ENCODE measurements around the gene AGPAT2. TPM values are rescaled to one million over a fixed set of nuclear protein-coding genes. Genes with fewer than 3 reads are reported as not detected.
"Not testable (repeated sequence)": the region's sequence is repeated elsewhere in the genome, so short reads cannot be mapped to it uniquely, and the experiment has no call there.

AGPAT2 gene
- total RNA-seq, 2 donors from 2014 or later: 197 to 372 TPM

- Histone ChIP-seq H3K27me3 (peaks cover 26% of the 10 kb centered on the region), H3K36me3 (no peaks in the 10 kb centered on the region), H3K4me1 (peaks cover 3% of the 10 kb centered on the region), H3K4me3 (no peak overlapping the region), H3K9ac (ENCODE audit: low read depth in 2 of 2, low read length in 2 of 2) (no peak overlapping the region), H3K27ac (no peak overlapping the region), H3K9me3 (no peaks in the 10 kb centered on the region)
- no peak for TF ChIP-seq CTCF (IDR thresholded peaks at IDR 0.05)
- intact Hi-C loops (cut with DNase I): no loop called here
- DNase-seq: no peak
These were observed 22.3 kb upstream of the AGPAT2 start for GRCh38 chr9:136709454-136710109.

GRCh38 chr9:136707849-136708517, 20.7 kb upstream of the AGPAT2 start:
- no peak for TF ChIP-seq CTCF (IDR thresholded peaks at IDR 0.05)
- Histone ChIP-seq H3K9me3 (no peaks in the 10 kb centered on the region), H3K36me3 (no peaks in the 10 kb centered on the region), H3K27me3 (peaks cover 17% of the 10 kb centered on the region), H3K4me3 (no peak overlapping the region), H3K27ac (no peak overlapping the region), H3K4me1 (peaks cover 3% of the 10 kb centered on the region), H3K9ac (ENCODE audit: low read depth in 2 of 2, low read length in 2 of 2) (no peak overlapping the region)
- intact Hi-C loops (cut with DNase I): no loop called here
- DNase-seq: no peak

DNA sequence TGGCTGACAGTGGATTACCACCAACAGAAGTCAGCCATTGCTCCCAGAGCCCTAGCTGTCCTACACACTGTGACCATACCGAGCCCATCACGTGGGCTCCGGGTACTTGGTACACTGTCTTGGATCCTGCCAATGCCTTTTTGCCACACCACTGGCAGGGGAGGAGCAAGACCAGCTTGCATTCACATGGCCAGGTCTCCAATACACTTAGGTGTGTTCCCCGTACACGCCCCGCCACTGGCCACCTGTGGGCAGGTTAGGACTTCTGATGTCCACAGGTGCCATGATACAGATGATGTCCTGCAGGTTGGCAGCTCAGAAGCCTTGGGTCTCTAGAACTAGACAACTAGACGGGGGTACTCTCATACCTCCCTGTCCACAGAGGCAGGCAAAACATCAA, 19.8 kb upstream of the AGPAT2 start:
- Histone ChIP-seq H3K4me3 (no peak overlapping the region), H3K36me3 (no peaks in the 10 kb centered on the region), H3K9me3 (no peaks in the 10 kb centered on the region), H3K27me3 (peaks cover 11% of the 10 kb centered on the region), H3K27ac (no peak overlapping the region), H3K9ac (ENCODE audit: low read depth in 2 of 2, low read length in 2 of 2) (no peak overlapping the region), H3K4me1 (peaks cover 3% of the 10 kb centered on the region)
- intact Hi-C loops (cut with DNase I): no loop called here
- no peak for DNase-seq
- no peak for TF ChIP-seq CTCF (IDR thresholded peaks at IDR 0.05)

DNA sequence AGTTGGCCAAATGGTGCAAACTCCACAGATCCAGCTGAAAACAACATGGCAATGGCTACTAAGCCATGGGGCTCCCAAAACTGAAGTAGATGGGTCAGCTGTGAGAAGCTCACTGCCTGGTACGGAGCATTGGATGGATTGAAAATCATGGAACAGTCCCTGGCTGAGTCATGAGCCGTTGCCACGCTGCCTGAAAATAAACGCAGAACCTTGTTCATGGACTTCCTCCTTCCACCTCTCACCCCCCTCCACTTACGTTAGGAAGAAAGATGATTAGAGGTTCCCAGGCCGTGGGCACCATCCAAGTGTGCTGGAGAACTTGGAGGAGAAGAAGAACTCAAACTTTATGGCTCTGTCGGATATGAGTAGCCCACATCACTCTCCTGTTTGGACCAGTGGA, 18.3 kb upstream of the AGPAT2 start:
- intact Hi-C loops (cut with DNase I): no loop called here
- no peak for TF ChIP-seq CTCF (IDR thresholded peaks at IDR 0.05)
- peaks cover 3% of the 10 kb centered on the region for H3K27me3 ChIP-seq

DNA sequence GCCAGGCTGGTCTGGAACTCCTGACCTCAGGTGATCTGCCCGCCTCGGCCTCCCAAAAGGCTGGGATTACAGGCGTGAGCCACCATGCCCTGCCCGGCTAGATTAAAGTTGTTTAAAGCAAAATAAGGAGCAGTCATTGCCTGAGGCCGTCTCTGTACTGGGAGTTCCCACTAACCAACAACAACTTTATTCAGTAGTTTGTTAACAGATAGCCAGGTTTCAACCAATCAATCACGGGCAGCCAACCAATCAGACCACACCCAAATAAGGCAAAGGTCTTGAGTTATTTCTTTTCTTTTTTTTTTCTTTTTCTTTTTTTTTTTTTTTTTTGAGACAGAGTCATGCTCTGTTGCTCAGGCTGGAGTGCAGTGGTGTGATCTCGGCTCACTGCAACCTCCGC, 17.5 kb upstream of the AGPAT2 start:
- not testable (repeated sequence) for H3K4me1 ChIP-seq, H3K27ac ChIP-seq

More for the DNA sequence above, 18.3 kb upstream of the AGPAT2 start:
- Histone ChIP-seq H3K4me1 (no peaks in the 10 kb centered on the region), H3K9ac (ENCODE audit: low read depth in 2 of 2, low read length in 2 of 2) (no peak overlapping the region), H3K27ac (no peak overlapping the region), H3K36me3 (no peaks in the 10 kb centered on the region), H3K4me3 (no peak overlapping the region), H3K9me3 (no peaks in the 10 kb centered on the region)
- DNase-seq: no peak

DNA sequence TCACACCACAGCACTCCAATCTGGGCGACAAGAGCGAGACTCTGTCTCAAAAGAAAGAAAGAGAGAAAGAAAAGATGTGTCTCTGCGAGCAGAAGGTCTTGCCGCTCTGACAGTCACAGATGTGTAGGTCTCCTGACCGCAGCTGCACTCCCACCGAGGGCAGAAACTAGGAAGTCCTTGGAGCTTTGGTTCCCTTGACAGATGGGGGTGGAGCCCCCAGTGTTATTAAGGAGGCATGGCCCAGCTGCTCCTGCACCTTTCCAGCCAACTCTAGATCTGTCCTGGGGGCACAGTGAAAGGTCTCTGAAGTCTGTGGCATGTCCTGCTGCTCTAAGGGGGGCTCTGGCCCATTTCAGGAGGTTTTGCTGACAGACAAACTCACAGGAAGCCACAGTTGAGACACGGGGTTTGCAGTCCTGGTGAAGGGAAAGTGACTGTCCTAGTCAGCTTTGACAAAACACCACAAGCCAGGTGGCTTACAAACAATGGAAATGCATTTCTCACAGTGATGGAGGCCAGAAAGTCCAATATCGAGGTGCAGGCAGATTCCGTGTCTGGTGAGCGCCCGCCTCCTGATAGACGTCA, 16.1 kb upstream of the AGPAT2 start:
- no peak overlapping the region for H3K4me3 ChIP-seq
- no peak overlapping the region for H3K27ac ChIP-seq
- no peaks in the 10 kb centered on the region for H3K9me3 ChIP-seq
- peaks cover 3% of the 10 kb centered on the region for H3K27me3 ChIP-seq
- no peak for TF ChIP-seq CTCF (IDR thresholded peaks at IDR 0.05)
- H3K36me3 ChIP-seq: no peaks in the 10 kb centered on the region
- intact Hi-C loops (cut with DNase I): no loop called here
- H3K9ac ChIP-seq (ENCODE audit: low read depth in 2 of 2, low read length in 2 of 2): no peak overlapping the region
- H3K4me1 ChIP-seq: no peaks in the 10 kb centered on the region
- DNase-seq: no peak

More for the DNA sequence above, 17.5 kb upstream of the AGPAT2 start:
- H3K27me3 ChIP-seq; DNase-seq; H3K36me3 ChIP-seq; H3K9ac ChIP-seq (ENCODE audit: low read depth in 2 of 2, low read length in 2 of 2); H3K4me3 ChIP-seq; intact Hi-C loops (cut with DNase I); H3K9me3 ChIP-seq: not testable (repeated sequence)

Measured in colonic mucosa (tissue), 4 donors.